Ishikawa (cell line): ENCODE results near the gene CD99L2.

Source experiments
- EGR1 ChIP-seq: IDR thresholded peaks from 2 replicates; pipeline ENCODE4 v1.6.1; 2012
- MAX ChIP-seq: IDR thresholded peaks from 2 replicates; pipeline ENCODE4 v1.6.1; 2012
- RAD21 ChIP-seq: IDR thresholded peaks from 2 replicates; pipeline ENCODE4 v1.6.1; 2012; ENCODE audit warnings: low read depth
- TAF1 ChIP-seq: IDR thresholded peaks from 2 replicates; pipeline ENCODE4 v1.6.1; 2012; ENCODE audit warnings: low read depth, mild to moderate bottlenecking
- YY1 ChIP-seq: IDR thresholded peaks from 2 replicates; pipeline ENCODE4 v1.6.1; 2012; ENCODE audit warnings: low read depth
- ZBTB7A ChIP-seq: IDR thresholded peaks from 2 replicates; pipeline ENCODE4 v1.6.1; 2012; ENCODE audit warnings: low read depth

DNA sequence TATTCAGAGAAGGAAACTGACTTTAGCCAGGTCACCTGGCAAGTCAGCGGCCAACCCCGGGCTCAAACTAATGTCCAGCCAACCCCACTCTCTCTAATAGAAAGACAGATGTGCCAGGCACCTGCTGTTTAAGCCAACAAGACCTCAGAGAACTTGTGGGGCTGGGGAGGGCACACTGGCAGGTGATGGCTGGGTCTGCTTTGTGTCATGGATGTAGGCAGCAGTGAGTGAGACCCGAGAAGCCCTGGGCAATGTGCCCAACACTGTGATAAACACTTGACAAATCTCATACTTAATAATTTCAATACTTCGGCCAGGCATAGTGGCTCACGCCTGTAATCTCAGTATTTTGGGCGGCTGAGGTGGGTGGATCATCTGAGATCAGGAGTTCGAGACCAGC, 9.0 kb upstream of the CD99L2 start:
- TF ChIP-seq RAD21 = no peak
- no peak for TF ChIP-seq TAF1
- TF ChIP-seq EGR1 = no peak
- TF ChIP-seq MAX = no peak
- TF ChIP-seq ZBTB7A = no peak
- no peak for TF ChIP-seq YY1
